GM19452 (cell line): ENCODE measurements around the gene LGI1.

Experiments used
- ATAC-seq: cut with Tn5 transposase; IDR thresholded peaks from one replicate; pipeline ENCODE4 v1.9.1; 2021; ENCODE audit not compliant: unreplicated experiment

LGI1 gene

DNA sequence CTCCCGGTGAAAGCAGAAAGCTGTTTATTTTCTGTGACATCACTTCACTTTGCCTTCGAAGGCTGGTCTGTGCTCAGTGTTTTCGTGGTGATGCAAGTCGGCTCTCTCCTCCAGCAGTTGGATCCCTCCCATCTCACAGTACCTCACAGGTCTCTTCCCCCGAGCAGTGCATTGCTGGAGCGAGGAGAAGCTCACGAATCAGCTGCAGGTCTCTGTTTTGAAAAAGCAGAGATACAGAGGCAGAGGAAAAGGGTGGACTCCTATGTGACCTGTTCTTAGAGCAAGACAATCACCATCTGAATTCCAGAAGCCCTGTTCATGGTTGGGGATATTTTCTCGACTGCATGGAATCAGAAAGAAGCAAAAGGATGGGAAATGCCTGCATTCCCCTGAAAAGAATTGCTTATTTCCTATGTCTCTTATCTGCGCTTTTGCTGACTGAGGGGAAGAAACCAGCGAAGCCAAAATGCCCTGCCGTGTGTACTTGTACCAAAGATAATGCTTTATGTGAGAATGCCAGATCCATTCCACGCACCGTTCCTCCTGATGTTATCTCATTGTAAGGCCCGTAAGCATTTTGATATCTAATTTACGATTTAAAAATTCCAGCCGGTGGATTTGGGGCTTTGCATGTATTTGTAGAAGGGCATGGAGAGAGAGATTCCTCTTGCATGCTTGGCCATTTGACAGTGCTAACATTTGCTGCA is at the start of gene LGI1:
TSS of gene LGI1 (plus strand) at position 136 of the 707 bp plus-strand sequence. CDS start at position 345, 209 bp downstream.
- no peak for ATAC-seq

DNA sequence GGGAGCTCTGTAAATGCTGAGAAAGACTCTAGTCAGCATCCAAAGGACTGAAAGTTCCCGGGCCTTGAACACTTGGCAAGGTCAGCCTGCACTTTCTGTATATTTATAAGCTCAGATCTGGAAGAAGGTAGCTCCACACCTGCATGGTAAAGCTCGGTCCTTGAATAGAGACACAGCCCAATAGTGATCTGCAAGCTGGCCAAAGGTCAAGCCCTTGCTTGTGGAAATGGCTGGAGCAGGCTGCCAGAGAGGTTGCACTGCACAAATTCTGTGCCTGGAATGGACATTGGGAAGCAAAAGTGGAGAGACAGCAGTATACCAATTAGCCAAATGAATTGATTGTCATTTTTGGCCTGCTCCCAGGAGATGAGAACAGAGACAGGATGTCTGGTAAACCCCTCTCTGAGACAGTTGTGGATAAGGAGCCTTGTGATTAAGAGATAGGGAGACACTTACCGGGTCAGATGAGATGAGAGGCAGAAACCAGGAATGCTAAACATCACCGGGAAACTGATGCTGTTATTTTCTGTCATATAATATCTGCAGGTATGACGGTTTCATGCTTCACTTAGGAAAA is 47.3 kb upstream of the LGI1 start:
- no peak for ATAC-seq

DNA sequence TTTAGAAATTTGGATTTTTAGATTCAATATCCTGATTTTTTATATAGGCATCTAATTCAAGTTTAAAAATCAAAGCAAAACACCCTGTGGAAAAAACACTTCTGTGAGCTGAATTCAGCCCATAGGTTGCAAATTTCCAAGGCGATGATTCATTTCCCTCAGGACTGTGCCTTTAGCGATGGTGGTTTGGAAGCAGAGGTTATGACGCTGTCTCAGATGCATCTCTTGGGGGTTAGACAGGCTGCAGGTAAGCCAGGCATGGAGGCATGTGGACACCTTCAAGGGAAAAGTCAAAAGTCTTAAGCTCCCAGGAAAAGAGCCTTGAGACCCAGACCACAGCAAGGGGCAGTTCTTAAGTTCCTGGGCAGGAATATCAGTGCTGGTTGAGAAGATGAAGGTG is 45.8 kb upstream of the LGI1 start:
- ATAC-seq, result no peak

DNA sequence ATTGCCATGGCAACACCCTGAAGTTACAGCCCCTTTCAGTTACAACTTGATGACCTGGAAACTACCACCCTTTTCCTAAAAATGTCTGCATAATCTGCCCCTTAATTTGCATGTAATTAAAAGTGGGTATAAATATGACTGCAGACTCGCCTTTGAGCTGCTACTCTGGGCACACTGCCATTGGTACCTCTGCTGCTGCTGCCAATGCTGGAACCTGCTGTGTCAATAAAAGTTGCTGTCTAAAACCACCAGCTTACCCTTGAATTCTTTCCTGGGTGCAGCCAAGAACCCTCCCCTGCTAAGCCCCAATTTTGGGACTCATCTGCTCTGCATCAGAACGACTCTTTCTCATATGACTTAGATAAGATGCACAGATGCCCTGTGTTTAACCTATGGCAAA is 45.1 kb upstream of the LGI1 start:
- ATAC-seq, result no peak

DNA sequence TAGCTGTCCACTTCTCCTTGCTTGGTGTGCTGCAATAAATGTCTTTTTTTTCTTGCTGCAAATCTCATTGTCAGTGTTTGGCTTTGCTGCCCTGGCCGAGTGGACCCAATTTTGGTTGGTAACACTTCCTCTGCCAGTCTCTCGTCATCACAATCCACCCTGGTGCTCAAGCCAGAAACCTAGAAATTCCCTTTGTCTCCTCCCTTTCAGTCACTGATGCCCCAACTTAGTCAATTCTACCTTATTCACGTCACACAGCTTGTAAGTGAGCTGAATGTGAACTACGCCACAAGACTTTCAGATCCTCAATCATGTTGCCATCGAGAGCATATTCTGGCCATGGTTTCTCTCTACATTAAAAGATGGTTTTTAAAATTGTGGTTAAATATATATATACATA is 42.4 kb upstream of the LGI1 start:
- peak; percentile 89 for ATAC-seq

DNA sequence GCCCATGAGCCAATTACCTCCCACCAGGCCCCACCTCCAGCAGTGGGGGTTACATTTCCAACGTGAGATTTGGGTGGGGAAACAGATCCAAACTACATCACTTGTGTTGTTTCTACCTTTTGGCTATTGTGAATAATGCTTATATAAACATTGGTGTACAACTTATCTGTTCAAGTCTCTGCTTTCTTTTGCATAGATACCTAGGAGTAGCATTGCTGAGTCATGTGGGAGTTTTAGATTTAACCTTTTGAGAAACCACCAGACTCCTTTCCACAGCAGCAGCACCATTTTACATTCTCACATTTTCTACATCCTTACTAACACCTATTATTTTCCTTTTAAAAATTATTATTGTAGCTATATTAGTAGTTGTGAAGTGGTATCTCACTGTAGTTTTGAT is 41.0 kb upstream of the LGI1 start:
- no peak for ATAC-seq

DNA sequence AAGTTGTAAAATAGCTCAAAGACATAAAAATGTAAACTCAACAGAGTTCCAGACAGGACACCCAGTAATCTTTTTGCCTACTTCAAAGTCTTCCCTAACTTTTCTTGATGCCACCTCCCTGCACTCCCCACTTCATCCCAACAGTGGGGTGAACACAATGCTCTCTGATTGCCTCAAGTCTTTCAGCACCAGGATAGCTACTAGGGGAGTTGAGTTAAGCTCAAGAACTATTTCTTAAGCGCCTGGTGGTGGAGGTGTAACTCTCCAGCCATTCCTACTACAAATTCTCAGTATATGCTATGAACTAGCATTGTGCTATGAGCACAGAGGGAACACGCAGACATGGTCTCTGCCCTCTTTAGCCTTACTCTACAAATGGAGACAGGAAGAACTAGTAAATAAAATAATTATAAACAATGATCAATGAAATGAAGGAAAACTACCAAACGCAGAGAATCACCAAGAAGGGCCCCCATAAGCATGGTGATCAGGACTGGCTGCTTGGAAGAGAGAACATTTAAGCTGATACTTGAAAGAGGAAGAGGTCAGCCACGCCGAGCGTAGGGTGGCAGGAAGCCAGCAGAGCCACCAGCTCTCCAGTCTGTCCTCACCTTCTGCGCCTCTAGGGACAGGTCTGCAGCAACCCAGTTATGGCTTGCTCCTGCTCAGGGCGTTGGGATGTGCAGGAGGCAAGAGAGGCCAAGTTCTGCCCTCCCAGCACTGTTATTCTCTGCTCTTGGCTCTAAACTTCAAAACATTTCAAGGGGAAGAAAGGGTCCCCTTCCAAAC is 38.6 kb upstream of the LGI1 start:
- peak; percentile 47 for ATAC-seq

DNA sequence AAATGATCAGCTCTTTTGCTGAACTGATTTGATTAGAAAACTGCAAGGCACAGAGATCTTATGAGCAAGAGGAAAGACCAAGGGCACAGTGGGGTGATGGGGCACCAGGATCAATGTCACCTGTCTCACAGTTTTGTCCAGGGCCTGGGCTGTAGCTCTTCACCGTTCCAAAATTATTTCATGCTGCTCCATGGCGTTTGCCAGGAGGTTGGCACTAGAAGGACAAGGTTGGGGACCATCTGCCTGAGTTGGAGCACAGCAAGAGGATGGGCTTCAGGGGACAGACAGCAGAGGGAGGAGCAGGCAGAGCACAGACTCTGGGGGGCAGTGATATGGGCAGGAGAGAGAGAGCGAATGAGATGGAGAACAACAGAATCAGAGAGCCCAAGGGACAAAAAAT is 37.8 kb upstream of the LGI1 start:
- no peak for ATAC-seq

DNA sequence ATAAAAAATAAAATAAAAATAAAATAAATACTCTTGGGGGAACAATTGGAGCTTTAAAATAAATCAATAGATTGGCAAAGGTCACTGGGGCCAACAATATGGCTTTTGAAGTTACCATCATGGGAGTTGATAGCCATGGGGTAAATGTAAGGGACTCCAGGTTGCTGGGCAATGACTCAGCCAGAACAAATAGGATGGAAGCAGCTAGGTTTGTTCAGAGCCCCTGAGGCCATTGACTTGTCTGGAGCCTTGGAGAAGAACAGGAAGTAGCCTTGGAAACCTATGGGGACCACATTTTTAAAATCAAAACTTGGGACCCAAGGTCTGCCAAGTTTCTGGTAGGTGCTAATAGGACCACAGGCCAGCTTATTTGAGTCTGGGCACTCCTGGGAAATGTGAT is 35.2 kb upstream of the LGI1 start:
- no peak for ATAC-seq

DNA sequence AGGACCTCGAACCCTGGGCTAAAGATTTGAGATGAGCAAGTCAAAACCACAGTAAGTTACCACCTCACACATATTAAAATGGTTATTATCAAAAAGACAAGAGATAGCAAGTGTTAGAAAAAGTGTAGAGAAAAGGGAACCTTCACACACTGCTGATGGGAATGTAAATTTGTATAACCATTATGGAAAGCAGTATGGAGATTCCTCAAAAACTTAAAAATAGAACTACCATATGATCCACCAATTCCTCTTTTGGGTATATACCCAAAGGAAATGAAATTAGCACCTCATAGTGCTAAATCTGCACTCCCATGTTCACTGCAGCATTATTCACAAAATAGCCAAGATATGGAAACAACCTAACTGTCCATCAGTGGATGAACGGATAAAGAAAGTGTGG is 34.6 kb upstream of the LGI1 start:
- ATAC-seq, result no peak

DNA sequence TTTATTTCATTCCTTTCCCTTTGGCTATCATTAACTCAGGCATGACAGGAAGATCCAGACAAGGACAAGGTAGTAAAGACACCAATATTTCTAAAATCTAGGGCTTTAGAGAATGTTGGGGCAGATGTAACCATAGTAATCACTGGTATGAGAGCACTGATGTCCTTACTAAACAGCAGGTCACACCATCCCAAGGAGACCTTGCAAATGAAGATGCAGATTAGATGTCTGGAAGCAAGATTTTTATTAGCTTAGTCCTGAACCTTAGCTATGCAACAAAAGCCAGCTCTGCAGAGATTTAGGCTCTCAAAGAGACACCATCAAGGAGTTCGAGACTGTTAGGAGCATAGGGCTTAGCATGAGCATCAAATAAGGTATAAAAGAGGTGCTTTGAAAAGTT is 31.7 kb upstream of the LGI1 start:
- ATAC-seq, result no peak

DNA sequence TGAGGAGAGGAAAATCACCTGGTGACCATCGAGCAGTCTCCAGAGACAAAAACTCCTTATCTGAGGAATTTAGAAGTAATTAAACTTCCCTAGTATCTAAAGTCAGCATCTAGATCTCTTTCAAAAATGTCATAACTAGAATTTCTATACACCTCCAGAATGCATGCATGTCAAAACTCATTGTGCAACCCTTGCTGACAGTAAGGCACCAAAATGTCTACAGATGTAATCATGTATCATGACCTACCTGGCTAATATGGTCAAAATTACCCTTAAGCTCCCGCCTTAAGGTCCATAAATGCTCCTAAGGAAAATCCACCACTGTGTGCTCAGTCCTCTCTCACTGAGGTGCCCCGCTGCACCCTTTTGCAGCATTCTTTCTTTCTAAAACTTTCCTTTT is 16.4 kb upstream of the LGI1 start:
- no peak for ATAC-seq

DNA sequence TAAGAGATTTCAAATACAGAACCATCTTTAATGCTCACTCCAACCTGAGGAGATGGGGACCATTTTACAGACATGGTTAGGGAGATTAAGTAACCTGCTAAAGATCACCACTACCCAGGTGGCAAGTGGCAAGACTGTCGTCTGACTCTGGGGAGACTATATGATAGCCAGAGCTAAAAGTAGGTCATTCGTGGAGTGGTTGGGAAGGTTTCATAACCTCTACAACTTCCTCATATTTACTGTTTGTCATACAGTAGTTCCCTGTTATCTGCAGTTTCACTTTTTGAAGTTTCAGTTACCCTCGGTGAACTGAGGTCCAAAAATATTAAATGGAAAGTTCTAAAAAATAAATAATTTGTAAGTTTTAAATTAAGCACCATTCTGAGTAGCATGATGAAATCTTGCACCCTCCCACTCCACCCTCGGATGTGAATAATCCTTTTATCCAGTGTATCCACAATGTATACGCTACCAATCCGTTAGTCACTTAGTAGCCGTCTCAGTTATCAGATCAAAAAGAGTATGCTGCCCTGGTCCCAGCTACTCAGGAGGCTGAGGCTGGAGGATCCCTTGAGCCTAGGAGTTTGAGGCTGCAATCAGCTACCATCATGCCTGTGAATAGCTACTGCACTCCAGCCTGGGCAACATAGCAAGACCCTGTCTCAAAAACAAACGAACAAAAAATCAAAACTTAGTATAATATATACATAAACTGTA is 14.9 kb upstream of the LGI1 start:
- ATAC-seq, result peak; percentile 87

DNA sequence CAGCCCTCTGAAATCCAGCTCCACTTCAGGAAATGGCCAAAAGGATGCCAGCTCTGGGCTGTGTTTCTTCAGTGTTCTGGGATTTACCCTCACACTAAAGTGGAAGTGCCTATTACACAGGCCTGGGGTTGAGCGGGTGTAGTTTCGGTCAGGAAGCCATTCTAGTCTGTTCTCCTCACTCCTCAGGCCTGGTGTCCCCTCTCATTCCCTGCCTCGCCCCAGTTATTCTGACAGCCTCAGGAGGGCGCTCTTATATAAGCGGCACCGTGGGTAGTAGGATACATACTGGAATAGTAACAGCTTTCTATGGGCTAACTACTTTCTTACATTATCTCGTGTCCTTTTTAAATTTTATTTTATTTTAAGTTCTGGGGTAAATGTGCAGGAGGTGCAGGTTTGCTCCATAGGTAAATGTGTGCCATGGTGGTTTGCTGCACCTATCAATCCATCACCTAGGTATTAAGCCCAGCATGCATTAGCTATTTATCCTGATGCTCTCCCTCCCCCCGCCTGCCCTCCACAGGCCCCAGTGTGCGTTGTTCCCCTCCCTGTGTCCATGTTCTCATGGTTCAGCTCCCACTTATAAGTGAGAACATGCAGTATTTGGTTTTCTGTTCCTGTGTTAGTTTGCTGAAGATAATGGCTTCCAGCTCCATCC is 12.2 kb upstream of the LGI1 start:
- no peak for ATAC-seq

DNA sequence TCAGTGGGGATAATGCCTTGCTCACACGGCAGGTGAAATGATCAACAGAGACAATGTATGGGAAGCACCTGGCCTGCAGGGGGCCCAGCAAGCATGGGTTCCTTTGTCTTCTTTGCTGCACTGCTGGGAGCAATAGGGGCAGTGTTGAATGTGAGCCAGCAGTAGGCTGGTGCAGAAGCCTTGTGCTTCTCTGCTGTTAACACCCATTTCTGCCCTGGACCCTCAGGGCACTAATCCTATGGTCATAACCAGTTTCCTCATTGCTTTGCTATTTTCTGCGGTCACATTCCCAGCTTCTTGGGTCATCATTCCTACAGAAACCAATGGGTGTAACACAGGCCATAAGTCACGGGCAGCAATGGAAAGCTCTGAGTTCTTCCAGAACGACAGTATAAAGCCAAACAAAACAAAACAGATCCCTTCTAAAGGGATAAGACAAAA is 10.9 kb upstream of the LGI1 start:
- ATAC-seq, result no peak

DNA sequence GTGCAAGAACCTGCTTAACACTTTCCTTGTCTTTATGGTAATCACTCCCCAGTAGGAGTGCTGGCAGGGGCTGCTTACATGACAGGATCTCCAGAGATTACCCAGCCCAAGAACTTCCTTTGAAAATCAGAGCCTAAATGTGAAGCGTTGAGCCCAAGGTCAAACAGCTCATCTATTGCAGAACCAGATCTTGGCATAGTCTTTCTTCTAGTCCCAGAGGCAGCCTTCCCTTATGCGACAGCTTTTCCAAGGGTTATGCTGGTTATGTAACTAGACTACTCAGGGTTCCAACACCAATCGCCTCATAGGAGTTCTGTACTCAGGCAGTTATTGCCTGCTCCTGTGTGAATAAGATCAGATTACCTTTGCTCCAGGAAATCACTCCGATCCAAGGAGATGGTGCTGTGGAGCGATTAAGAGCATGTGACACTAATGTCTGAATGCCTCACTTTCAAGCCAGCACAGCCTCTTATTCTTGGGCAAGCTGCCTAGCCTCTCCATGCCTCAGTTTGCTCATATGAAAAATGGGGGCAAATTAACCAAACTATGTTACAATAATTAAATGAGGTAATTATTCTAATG is 8.4 kb upstream of the LGI1 start:
- ATAC-seq, result no peak

DNA sequence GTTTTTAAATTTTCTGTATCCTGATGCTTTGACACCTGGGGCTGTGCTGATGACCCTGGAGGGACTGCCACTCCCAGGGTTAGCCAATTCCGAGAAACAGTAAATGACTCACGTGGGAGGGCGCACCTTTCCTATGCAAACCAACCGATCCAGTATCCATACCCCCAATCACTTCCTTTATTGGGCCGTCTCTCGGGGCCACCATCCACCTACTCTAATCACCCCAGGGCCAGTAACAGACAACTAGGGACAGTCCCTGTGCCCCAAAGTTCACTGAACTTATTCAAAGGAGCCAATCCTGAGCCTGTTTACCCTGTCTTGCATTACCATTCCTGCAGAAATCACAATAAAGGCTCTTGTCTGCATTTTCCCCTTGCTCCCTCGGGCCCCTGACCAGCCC is 6.6 kb upstream of the LGI1 start:
- ATAC-seq, result no peak

DNA sequence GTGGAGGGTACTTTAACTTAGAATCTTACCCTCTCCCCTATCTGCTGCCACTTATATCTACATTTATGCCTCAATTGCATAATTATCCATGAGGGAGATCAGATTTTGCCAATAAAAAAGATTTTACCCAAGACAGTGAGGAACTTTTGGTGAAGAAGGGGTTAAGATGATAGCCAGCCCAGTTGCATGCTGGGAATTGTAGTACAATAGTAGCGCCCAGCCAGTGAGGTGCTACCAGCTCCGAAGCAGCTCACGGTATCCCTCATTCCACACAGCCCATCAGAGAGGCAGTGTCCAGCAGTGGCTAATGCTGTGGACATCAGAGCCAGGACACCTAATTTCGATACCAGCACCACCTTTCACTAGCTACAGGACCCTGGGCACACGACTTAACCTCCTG is 5.9 kb upstream of the LGI1 start:
- no peak for ATAC-seq

DNA sequence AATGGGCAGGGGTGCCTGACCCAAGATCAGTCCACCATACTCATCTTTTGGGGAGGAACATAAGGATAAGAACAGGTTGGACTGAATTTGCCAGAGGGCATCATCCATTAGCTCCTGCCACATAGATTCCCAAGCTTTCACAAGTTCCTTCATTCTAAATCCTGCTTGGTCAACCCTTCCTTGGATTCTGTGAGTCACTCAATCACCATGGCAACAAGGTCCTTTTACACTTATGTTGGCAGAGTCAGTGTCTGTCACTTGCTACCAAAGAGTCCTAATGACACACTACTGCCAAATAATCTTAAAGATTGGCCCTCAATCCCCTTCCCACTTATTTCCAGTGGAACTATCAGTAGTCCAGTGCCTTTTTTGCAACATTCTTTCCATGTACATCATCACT is 5.0 kb upstream of the LGI1 start:
- ATAC-seq, result no peak

DNA sequence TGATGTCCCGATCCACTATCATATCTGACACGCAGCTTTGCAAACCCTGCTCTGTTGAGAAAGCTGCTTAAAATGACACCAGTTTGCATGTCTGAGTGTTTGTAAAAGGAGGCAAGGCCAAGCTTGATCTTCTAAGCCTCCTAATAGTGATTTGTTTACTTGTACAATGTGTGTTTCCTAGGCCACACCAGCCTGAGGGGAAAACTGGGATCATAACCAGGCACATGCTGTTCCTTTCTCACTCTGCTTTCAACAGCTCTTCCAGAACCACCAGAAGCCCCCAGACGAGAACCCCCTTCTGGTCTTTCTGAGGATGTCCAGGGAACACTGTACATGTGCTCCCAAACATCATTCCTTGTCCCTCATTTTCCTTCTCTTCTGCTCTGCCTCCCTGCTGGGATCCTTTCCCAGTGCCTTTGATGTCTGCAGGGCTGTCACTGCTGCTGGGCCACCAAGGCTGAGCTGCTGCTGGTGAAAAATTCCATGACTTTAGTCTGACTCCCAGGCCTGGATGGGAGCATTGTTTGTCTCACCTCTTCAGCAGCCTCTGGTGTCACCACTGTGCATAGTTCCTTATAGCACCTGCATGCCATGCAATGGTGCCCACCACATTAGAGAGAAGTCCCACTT is 4.0 kb upstream of the LGI1 start:
- no peak for ATAC-seq
